ENCODE results near the gene BANK1.

Gene BANK1, protein sequence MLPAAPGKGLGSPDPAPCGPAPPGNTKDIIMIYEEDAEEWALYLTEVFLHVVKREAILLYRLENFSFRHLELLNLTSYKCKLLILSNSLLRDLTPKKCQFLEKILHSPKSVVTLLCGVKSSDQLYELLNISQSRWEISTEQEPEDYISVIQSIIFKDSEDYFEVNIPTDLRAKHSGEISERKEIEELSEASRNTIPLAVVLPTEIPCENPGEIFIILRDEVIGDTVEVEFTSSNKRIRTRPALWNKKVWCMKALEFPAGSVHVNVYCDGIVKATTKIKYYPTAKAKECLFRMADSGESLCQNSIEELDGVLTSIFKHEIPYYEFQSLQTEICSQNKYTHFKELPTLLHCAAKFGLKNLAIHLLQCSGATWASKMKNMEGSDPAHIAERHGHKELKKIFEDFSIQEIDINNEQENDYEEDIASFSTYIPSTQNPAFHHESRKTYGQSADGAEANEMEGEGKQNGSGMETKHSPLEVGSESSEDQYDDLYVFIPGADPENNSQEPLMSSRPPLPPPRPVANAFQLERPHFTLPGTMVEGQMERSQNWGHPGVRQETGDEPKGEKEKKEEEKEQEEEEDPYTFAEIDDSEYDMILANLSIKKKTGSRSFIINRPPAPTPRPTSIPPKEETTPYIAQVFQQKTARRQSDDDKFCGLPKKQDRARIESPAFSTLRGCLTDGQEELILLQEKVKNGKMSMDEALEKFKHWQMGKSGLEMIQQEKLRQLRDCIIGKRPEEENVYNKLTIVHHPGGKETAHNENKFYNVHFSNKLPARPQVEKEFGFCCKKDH

GRCh38 chr4:101790521-101791181 lies at the start of gene BANK1:
BANK1 (plus strand) TSS chr4:101790730; CDS start chr4:101790881, 151 bp downstream.
- peak; percentile 89 for DNase-seq

DNA sequence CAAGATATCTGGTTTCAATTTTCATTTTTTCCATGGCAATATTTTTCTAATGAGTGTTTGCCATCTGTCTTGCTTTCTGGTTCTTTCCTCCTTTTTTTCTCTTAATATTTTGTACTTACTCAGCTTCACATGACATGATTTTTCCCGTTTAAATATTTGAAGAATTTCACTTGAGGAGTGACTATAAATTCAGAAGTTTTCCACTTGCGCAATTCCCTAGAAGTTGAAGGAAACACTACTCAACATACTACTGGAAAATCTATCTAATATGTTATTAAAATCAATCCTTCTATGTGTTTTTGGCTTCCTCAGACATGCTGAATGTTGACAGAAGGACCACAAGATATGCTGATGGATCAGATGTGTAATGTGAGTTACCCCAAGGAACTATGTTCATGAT lies 36.8 kb upstream of the BANK1 start:
- DNase-seq: no peak

- DNase-seq: no peak
Observed at GRCh38 chr4:101756181-101756580, 34.3 kb upstream of the BANK1 start.

DNA sequence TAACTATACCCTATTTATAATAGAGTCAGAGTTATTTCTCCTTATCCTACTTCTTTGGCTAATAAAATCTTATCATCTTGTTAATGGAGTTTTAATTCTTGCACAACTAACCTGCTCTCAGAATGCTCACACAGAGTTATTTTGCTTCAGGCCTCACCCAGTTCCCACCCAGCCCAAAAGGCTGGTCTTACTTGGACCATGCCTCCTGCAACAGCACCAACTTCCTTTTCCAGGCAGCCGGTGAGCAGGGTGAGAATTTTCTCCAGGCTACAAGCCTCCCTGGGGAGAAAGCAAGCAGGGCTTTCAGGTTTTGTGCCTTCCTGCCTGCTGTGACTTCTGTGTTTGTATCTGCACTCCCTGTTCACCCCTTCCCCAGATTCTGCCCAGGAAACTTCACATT lies 29.1 kb upstream of the BANK1 start:
- DNase-seq: peak; percentile 51

DNA sequence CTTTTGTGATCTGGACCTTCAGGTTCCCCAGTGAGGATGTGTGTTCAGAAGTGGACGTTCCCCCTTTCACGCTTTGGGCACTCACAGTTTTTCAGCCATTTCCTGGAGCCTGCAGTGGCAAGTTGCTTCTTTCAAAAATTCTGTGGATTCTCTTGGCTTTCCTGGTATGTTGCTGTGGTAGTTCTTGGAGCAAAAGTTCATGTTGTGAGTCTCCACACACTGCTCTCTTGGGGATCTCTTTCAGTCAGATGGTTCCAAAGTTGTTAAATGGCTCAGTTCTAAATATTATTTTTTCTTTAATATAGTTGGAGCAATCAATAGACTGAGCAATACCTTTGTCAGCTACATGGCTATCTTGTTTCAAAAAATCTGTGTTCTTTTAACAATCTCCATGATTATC lies 28.5 kb upstream of the BANK1 start:
- no peak for DNase-seq

DNA sequence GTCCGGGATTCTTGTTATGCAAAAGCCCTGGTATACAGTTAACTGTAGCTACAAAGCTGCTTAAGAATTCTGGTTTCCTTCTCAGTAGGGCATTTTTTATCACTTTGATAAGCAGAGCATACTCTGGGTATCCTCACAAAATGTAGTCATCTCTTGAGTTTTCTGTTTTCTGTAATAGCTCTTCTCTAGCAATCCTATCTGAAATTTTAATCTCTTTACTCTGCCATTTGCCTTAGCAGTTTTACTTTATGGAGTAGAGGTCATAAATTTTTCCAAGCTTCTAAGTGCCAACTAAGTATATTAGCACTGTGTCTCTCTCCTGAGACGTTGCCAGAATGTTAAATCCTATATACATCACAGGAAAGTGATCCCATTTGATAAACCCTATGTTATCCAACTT lies 28.0 kb upstream of the BANK1 start:
- no peak for DNase-seq

- no peak for DNase-seq
Observed at GRCh38 chr4:101763576-101763975, 27.0 kb upstream of the BANK1 start.

- DNase-seq: no peak
Observed at GRCh38 chr4:101774807-101775206, 15.7 kb upstream of the BANK1 start.

GRCh38 chr4:101777431-101777830 lies 13.1 kb upstream of the BANK1 start:
- no peak for DNase-seq

- no peak for DNase-seq
Observed at GRCh38 chr4:101780284-101780683, 10.2 kb upstream of the BANK1 start.

- no peak for DNase-seq
Observed at GRCh38 chr4:101782546-101782945, 8.0 kb upstream of the BANK1 start.

GRCh38 chr4:101784957-101785356 lies 5.6 kb upstream of the BANK1 start:
- DNase-seq: peak; percentile 62

- DNase-seq: no peak
Observed at GRCh38 chr4:101785486-101785885, 5.0 kb upstream of the BANK1 start.

DNA sequence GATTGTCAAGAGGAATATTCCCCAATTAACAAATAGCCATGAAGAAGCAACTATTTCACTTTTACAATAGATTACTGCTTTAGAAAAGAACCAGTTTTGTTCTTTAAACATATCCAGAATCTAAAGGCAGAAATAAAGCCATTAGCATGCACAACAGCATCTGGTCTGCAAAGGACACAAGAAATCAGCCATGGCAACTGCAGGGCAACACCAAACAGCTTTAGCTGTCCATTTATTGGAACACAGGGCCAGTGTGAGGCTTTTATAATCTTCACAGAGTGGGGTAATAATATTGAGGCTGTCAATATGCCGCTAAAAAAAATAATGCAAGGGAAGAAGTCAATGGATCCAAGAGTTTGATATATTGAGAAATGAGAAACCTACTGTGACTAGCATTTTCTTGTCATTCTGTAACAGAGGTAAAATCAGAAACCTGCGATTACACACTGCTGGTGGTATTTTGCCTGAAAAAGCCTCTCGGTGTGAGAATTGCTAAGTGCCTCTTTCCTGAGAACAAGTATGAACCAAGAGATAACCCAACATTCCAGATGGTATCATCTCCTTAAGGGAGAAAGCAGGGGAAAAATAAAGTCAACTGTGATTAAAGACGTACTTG lies 2.7 kb upstream of the BANK1 start:
- DNase-seq: peak; percentile 82

DNA sequence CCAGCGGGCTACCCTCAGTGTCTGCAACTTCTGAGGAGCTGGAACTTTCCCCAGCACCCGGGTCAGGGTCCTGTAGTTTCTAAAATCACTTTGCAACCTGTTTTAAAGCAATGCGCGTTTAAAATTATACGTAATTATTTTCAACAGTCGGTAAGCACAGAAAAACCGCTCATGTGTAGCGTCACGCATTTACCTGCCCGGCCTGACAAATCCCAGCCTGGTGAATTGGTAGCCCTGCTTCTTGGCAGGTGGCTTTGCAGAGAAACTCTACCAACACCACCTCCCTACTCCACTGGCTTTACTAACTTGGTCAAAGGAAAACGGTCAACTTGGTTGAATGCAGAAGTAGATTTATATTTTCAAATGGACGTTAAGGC lies 640 bp downstream of the BANK1 start:
- peak; percentile 80 for DNase-seq

- DNase-seq: no peak
Observed at GRCh38 chr4:101792056-101792590, 1.6 kb downstream of the BANK1 start.

- DNase-seq: no peak
Observed at GRCh38 chr4:101793397-101793796, 2.9 kb downstream of the BANK1 start.

DNA sequence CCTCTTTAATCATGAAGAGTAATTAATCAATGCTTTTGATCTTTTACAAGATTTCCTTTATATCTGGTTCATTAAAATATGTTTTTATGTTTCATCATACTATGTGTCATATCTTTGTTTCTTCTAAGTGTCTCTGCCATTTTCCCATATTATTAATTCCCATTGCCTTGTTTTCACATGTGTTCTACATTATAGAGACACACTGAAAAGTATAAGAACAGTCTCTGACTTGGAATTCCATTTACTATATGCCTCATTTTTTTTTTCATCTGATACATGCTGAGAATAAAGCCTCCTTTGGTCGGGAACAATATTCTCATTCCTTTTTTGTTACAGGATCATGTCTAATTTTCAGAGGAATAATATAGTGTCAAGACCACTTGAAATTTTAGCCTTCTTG lies 4.3 kb downstream of the BANK1 start:
- no peak for DNase-seq

GRCh38 chr4:101795704-101796103 lies 5.2 kb downstream of the BANK1 start:
- DNase-seq: peak; percentile 7

DNA sequence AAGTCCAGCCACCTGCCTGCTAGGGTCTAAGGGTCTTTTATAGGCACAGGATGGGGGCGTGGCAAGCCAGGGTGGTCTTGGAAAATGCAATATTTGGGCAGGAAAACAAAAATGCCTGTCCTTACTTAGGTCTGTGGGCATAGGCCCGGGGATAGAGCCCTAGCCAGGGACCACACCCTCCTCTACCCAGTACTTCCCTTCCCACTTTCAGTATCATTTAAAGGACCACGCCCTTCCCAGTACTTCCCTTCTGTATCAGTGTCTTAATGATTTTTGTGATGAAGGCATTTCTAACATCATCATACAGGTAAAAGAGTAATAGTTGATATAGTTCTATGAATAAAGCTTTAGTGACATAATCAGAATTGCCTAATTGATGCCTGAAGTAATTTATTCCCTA lies 11.4 kb downstream of the BANK1 start:
- DNase-seq: peak; percentile 58

GRCh38 chr4:101806914-101807313 lies 16.4 kb downstream of the BANK1 start:
- peak; percentile 66 for DNase-seq

- DNase-seq: no peak
Observed at GRCh38 chr4:101807351-101807750, 16.8 kb downstream of the BANK1 start.

GRCh38 chr4:101813604-101814003 lies 23.1 kb downstream of the BANK1 start:
- no peak for DNase-seq

Measured in NCI-H69 (cell line).